AG04450 (cell line): ENCODE results near the gene GLDC. TPM values are rescaled to one million over a fixed set of nuclear protein-coding genes. Genes with fewer than 3 reads are reported as not detected.

ENCODE experiments used
- CTCF ChIA-PET: fragments of 300-600, 350-600 bp; formaldehyde crosslinking; extraction: SDS; loops from one replicate; lab custom pipeline; 2022; ENCODE audit warnings: antibody characterized with exemption, inconsistent platforms; lab: Charles Lee
- POLR2A ChIA-PET: fragments of 350-600 bp; formaldehyde crosslinking; extraction: SDS; loops from one replicate; lab custom pipeline; 2021; ENCODE audit warnings: antibody characterized with exemption, inconsistent platforms; lab: Yijun Ruan, JAX
- DNase-seq: peaks from one replicate; pipeline ENCODE4 v3.0.0-alpha.2; 2011; ENCODE audit warnings: low read depth, low spot score
- H3K27ac ChIP-seq: one replicate; pipeline ENCODE4 v1.5.1; 2012; ENCODE audit warnings: low read depth, low read length, control low read depth
- H3K27me3 ChIP-seq: one replicate; pipeline ENCODE4 v1.6.0; 2012; ENCODE audit warnings: low read length; ENCODE audit not compliant: control insufficient read depth, insufficient read depth
- H3K4me3 ChIP-seq: 2 replicates; pipeline ENCODE4 v1.5.1; 2011; ENCODE audit warnings: mild to moderate bottlenecking, low read depth, low read length, control low read depth
- H3K9me3 ChIP-seq: 2 replicates; pipeline ENCODE4 v1.5.1; 2012; ENCODE audit warnings: low read length; ENCODE audit not compliant: control insufficient read depth, insufficient read depth
- polyA plus RNA-seq: library from polyadenylated mRNA; depleted of rRNA; stranded (reverse); fragments of >200 nt; gene quantifications from 2 replicates; pipeline ENCODE4 v1.2.3, GENCODE V29; 2011
- TF ChIP-seq, protein P1 (sequence below): IDR thresholded peaks from 2 replicates; pipeline ENCODE4 v1.5.1; 2011; ENCODE audit warnings: low read depth, low read length, control low read depth, inconsistent platforms

Gene GLDC
- polyA plus RNA-seq, 1 experiment = 0.20 TPM

DNA sequence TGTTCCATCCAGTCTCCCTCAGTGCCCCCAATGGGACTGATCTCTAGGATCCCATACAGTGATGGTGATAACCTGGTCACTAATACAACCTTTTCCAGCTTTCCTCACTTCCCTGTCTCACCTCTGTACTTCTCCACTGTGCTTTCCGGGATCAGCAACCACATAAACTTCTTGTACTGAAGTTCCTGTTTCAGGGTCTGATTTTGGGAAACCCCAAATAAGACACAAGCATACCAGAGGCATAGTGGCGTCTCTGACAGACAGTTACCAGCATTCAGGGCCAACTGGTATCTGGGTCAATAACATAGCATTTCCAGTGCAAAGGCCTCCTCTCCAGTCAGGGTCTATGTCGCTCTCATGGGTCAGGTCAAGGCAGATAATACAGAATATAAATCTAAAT lies 64.3 kb downstream of the GLDC start:
- H3K27ac ChIP-seq = no peak overlapping the region
- no peak for DNase-seq
- ChIA-PET CTCF (interaction anchor here (0.9 to 1.2 kb wide), 3 partner anchors 86 to 233 kb away, joined by 3 to 4 read pairs (median 4); no protein-coding TSS in a partner anchor), POLR2A (no interaction called here)
- no peaks in the 10 kb centered on the region for H3K9me3 ChIP-seq
- H3K27me3 ChIP-seq = no peaks in the 10 kb centered on the region
- H3K4me3 ChIP-seq = no peak overlapping the region
- TF ChIP-seq, protein P1, sequence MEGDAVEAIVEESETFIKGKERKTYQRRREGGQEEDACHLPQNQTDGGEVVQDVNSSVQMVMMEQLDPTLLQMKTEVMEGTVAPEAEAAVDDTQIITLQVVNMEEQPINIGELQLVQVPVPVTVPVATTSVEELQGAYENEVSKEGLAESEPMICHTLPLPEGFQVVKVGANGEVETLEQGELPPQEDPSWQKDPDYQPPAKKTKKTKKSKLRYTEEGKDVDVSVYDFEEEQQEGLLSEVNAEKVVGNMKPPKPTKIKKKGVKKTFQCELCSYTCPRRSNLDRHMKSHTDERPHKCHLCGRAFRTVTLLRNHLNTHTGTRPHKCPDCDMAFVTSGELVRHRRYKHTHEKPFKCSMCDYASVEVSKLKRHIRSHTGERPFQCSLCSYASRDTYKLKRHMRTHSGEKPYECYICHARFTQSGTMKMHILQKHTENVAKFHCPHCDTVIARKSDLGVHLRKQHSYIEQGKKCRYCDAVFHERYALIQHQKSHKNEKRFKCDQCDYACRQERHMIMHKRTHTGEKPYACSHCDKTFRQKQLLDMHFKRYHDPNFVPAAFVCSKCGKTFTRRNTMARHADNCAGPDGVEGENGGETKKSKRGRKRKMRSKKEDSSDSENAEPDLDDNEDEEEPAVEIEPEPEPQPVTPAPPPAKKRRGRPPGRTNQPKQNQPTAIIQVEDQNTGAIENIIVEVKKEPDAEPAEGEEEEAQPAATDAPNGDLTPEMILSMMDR = no peak

DNA sequence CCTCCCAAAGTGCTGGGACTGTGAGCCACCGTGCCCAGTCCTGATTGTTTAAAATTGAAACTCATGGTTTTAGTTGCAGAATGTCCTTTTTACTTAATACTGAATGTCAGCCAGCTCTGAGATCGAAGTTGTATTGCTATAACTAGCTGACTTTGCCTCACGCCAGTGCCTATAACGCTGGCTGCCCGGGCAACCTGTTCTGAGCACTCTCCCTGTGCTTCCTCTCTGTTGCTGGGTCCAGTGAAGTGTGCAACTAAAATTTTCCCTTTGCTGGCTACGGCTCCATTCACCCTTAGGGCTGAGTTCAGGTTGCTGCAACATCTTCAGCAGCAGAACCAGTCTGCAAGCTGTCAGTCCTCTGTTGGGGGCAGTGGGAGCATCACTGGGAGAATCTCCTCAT lies 65.9 kb downstream of the GLDC start:
- no peak for DNase-seq
- Histone ChIP-seq H3K27me3 (peaks cover 3% of the 10 kb centered on the region), H3K4me3 (no peak overlapping the region), H3K9me3 (no peaks in the 10 kb centered on the region), H3K27ac (no peak overlapping the region)
- TF ChIP-seq, protein P1 = no peak
- ChIA-PET CTCF (no interaction called here), POLR2A (no interaction called here)

DNA sequence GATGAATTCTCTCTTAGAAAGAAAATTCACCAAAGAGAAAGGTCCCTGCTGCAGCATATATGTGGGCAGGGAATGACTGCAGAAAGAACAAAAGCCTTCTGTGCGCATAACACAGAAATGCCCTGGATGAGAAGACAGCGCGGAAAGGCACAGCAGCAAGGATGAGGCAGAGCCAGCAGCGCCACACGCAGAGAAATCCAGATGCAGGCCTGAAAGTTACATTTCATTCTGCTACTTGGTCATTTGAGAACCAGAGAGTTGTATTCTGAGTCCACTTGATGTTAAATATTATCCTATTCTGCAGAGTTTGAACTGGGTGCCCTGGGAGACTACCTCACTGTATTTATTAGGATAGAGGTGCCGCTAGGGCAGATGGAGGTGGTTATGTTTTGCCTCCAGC lies 68.5 kb downstream of the GLDC start:
- no peak overlapping the region for H3K27ac ChIP-seq
- peaks cover 3% of the 10 kb centered on the region for H3K27me3 ChIP-seq
- no peak for DNase-seq
- ChIA-PET POLR2A (no interaction called here), CTCF (interaction anchor here (1.8 to 3.1 kb wide), 2 partner anchors 8 to 9 kb away, joined by 8 to 16 read pairs; no protein-coding TSS in a partner anchor)
- H3K9me3 ChIP-seq = no peaks in the 10 kb centered on the region
- TF ChIP-seq, protein P1 = no peak
- no peak overlapping the region for H3K4me3 ChIP-seq

DNA sequence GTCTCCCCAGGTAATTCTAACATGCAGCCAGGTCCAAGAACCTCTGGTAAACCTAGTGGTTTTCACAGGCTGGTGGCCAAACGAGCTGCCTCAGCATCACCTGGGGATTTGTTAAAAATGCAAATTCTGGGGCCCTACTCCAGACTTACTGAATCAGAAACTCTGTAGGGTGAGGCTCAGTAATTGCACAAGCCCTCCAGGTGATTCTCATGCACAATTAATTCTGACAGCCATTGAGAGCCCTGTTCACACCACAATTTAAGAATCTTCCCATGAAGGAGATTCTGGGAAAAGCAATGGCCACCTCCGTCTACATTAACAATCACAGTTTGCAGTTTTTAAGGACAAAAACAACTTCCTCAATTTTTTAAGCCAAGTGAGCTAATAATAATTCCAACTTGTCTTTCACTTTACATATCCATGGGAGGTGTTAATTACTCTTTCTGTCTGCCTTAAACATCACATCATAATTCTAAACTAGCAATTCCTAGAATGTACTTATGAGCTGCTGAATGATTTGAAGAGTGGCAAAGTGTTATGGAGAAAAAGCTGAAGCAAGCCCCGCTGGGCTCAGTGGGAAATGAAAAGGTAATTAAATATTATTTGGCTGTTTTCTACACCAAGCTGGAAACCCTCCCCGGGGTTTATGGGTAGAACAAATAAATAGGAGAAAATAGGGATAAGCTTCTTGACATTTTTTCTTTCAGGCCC lies 70.0 kb downstream of the GLDC start:
- DNase-seq = no peak
- Histone ChIP-seq H3K27me3 (peaks cover 3% of the 10 kb centered on the region), H3K27ac (no peak overlapping the region), H3K4me3 (no peak overlapping the region), H3K9me3 (no peaks in the 10 kb centered on the region)
- CTCF ChIA-PET = interaction anchor here (0.6 to 3.1 kb wide), 4 partner anchors 10 to 521 kb away, joined by 3 to 16 read pairs (median 4); no protein-coding TSS in a partner anchor
- POLR2A ChIA-PET = no interaction called here
- TF ChIP-seq, protein P1 = no peak

DNA sequence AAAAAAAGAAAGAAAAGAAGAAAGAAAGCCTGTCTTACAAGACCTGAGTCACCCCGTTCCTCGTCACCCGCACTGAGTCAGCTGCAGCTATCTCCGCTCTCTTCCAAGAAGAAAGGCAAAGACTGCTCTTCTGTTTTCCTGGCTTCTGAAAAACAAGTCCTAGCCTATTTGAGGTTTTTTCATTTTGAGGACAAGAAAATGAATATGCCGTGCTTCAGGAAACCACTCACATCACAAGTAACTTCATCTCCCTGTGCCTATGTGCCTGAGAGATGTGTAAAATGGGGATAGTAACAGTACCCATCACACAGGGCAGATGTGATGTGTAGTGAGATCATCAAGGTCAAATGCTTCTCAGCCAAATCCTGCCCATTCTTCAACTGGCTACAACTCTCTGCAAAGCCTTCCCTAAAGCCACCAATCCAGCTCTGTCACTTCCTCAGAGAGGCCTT lies 78.4 kb downstream of the GLDC start:
- peak; percentile 63 for DNase-seq
- POLR2A ChIA-PET = interaction anchor here (1.0 to 1.3 kb wide), 4 partner anchors 14 to 212 kb away, joined by 3 to 10 read pairs (median 4); partner anchors contain the start of gene UHRF2
- Histone ChIP-seq H3K4me3 (peak overlapping the region; percentile 43), H3K27ac (peak overlapping the region; percentile 97), H3K9me3 (no peaks in the 10 kb centered on the region), H3K27me3 (no peaks in the 10 kb centered on the region)
- CTCF ChIA-PET = interaction anchor here (1.0 to 4.6 kb wide), 14 partner anchors 10 to 242 kb away, joined by 3 to 141 read pairs (median 5); no protein-coding TSS in a partner anchor
- TF ChIP-seq, protein P1 = no peak
